Neural progenitor cell (in vitro differentiated cells): ENCODE results near the gene APOOL.

ENCODE experiments used
- CTCF ChIP-seq: fragments of 200-600 bp; sonication (generic); IDR thresholded peaks from 2 replicates; pipeline ENCODE4 v1.5.1; 2017; ENCODE audit warnings: antibody characterized with exemption, mild to moderate bottlenecking
- EZH2 ChIP-seq: fragments of 200-600 bp; sonication (generic); IDR thresholded peaks from 2 replicates; pipeline ENCODE4 v1.6.1; 2017; ENCODE audit warnings: antibody characterized with exemption, mild to moderate bottlenecking, moderate library complexity
- EZH2phosphoT487 ChIP-seq: fragments of 200-600 bp; sonication (generic); IDR thresholded peaks from 2 replicates; pipeline ENCODE4 v1.6.1; 2017; ENCODE audit warnings: antibody characterized with exemption

GRCh38 chrX:85113746-85114145 is 110.1 kb downstream of the APOOL start:
- TF ChIP-seq CTCF (no peak), EZH2 (no peak), EZH2phosphoT487 (no peak)
